T47D (cell line): ENCODE data around the gene DCC.

Source experiments
- DNase-seq, 2 experiments: peaks; one replicate each; pipeline versions ENCODE4 v3.0.0 to v3.0.0-alpha.2; 2011 to 2012; ENCODE audit warnings: low read depth in 1 of 2, low spot score in 1 of 2
- JUND ChIP-seq: IDR thresholded peaks from 2 replicates; pipeline ENCODE4 v1.6.1; 2012; ENCODE audit warnings: low read depth
- in situ Hi-C: cut with HindIII; loops from 2 replicates; pipeline ENCODE4 v1.10.0; 2016; ENCODE audit warnings: low sequenced_read_pairs, low pct_unique_long_range_greater_than_20kb

The DCC gene

GRCh38 chr18:52667463-52668065 is 327.6 kb downstream of the DCC start:
- no peak for TF ChIP-seq JUND
- DNase-seq, result no peak
- in situ Hi-C loops, result no loop called here

GRCh38 chr18:52670896-52671295 is 330.9 kb downstream of the DCC start:
- peak; percentile 7 to 26 for DNase-seq
- TF ChIP-seq JUND, result no peak
- in situ Hi-C loops, result no loop called here

GRCh38 chr18:52678034-52678433 is 338.0 kb downstream of the DCC start:
- DNase-seq, result no peak
- in situ Hi-C loops, result no loop called here
- no peak for TF ChIP-seq JUND

GRCh38 chr18:52678551-52678950 is 338.6 kb downstream of the DCC start:
- in situ Hi-C loops, result no loop called here
- no peak for DNase-seq
- TF ChIP-seq JUND, result no peak

DNA sequence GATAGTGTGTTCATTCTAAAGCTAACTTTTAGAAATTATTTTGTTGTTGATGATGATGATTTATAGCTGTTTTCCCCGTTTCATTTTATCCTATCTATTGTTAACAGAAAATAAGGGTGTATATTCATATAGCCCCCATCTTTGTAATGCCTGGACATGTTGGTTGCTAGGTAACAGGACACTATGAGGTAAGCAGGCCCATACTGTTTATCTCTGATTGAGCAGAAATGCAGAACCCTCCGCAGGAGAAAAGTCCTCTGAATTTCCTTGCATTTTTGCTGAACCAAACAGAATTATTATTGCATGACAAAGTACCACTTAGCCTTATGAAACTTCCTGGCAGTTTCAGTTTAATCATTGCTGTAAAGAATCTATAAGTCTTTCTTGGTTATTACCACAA is 339.4 kb downstream of the DCC start:
- DNase-seq, result no peak
- in situ Hi-C loops, result no loop called here
- TF ChIP-seq JUND, result no peak

DNA sequence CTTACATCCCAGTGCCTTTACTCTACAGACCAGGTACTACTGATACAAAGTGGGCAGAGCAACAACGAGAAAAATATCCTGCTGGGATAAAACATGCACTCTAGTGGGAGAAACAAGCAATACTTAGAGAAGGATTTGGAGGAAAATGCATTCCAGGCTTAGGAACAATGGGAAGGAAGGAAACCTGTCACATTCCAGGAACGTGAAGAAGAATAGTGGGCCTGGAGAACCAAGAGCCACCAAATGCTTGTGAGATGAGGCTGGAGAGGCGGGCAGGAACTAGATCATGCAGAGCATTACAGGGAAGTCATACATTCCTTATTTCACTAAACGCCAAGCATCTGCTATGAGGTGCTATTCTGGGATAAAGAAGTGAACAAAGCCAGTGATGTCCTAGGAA is 342.3 kb downstream of the DCC start:
- in situ Hi-C loops, result no loop called here
- no peak for DNase-seq
- no peak for TF ChIP-seq JUND

DNA sequence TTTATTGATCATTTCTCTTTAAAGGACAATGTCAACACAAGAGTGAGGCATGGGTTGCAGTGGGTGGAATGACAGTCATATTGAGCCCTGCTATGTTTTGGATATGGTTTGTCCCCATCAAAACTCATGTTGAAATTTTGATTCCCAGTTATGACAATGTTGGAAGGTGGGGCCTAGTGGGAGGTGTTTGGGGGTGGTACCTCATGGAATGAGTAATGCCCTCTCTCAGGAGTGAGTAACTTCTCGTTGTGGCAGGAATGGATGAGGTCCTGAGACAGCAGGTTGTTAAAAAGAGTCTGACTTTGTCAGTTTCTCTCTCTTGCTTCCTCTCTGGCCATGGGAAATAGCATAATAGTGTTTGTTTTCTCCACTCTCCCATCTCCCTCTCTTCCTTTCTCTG is 345.3 kb downstream of the DCC start:
- no peak for TF ChIP-seq JUND
- in situ Hi-C loops, result no loop called here

DNA sequence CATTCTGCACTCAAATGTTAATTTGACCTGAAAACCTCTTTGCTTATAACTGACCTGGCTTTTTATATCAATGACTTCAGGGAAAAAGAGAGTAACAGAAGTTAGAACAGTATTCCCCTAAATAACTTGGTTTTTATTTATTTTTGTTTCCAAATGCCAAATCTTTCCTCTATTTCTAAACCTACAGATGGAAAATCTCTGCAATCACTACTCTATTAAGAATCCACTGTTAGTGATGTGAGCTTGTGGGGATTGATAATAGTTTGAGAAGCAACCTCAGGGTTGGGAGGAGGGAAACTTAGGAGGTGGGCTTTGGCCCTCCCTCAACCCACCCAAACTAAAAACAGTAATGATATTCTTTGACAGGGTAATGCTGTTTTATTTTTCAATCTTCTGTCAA is 351.8 kb downstream of the DCC start:
- DNase-seq, result no peak
- no peak for TF ChIP-seq JUND
- in situ Hi-C loops, result no loop called here

More for the DNA sequence above, 345.3 kb downstream of the DCC start:
- DNase-seq, result no peak

GRCh38 chr18:52694804-52695203 is 354.8 kb downstream of the DCC start:
- in situ Hi-C loops, result no loop called here
- peak in 1 of 2 experiments; percentile 12 for DNase-seq
- TF ChIP-seq JUND, result no peak

- no peak for DNase-seq
- TF ChIP-seq JUND, result no peak
- in situ Hi-C loops, result no loop called here
Observed at GRCh38 chr18:52700116-52700515, 360.1 kb downstream of the DCC start.

DNA sequence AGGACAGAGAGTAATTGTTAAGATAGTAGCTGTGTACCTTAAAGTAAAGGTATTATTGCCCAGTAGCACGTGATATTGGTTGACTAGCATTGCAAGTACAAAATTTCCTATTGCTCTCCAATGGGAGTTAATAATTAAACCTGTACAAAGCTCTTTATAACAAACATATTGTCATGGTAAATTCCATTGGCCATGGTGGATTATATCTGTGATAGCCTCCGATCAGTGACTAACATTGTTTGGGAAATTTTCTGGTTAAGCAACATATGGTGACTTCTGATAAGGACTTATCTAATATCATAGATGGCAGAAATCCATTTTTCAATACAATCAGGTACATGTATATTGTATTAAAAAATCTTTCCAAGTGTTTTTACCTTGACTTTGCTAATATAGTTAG is 360.8 kb downstream of the DCC start:
- in situ Hi-C loops, result no loop called here
- TF ChIP-seq JUND, result no peak
- DNase-seq, result no peak

GRCh38 chr18:52701219-52701935 is 361.4 kb downstream of the DCC start:
- in situ Hi-C loops, result no loop called here
- no peak for DNase-seq

DNA sequence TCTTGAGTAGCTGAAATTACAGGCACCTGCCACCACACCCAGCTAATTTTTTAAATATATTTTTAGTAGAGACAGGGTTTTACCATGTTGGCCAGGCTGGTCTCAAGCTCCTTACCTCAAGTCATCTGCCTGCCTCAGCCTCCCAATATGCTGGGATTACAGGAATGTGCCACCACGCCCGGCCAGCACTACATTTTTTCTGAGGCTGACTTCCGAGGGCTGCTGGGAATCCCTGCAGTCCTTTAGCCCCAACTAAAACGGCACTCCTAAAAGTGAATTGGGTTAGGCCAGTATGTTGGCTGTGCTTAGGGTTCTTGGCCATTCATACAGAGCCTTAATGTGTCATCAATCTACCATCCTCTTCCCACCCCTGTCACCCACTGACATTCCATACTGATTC is 375.4 kb downstream of the DCC start:
- in situ Hi-C loops, result no loop called here
- TF ChIP-seq JUND, result no peak
- DNase-seq, result no peak

More at GRCh38 chr18:52701219-52701935, 361.4 kb downstream of the DCC start:
- TF ChIP-seq JUND, result no peak

DNA sequence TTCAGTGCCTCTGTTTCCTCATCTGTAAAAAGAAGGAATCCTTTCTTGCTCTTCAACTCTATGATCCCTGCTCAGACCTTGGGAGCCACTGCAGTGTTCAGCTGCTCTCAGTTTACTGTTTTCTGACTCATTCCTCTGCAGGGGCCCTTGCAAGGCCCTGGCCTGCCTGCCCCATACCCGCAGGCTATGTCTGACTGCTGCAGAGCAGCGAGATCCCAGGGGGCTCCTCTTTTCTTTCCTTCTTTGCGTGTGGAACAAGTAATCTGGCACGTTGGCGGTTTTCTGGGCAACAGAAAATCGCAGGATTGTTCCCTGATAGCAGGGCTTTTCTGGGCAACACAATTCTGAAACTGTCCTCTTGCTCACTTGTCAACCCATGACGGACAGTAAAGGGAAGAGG is 376.0 kb downstream of the DCC start:
- no peak for DNase-seq
- in situ Hi-C loops, result no loop called here
- no peak for TF ChIP-seq JUND
